Measurements from ENCODE around the gene ABCC6.
"Not testable (repeated sequence)": the region's sequence is repeated elsewhere in the genome, so short reads cannot be mapped to it uniquely, and the experiment has no call there.

ABCC6 gene

GRCh38 chr16:16168431-16168830, 54.9 kb downstream of the ABCC6 start:
- Mint-ChIP-seq H3K4me1 (no peaks in the 10 kb centered on the region), H3K4me3 (no peak overlapping the region), H3K27me3 (peaks cover 10% of the 10 kb centered on the region), H3K36me3 (no peaks in the 10 kb centered on the region), H3K27ac (no peak overlapping the region), H3K9me3 (no peaks in the 10 kb centered on the region)
- no peak for DNase-seq (ENCODE audit: low spot score in 2 of 2)
- ATAC-seq (ENCODE audit: low read depth): no peak

GRCh38 chr16:16167927-16168326, 55.4 kb downstream of the ABCC6 start:
- no peaks in the 10 kb centered on the region for H3K4me1 Mint-ChIP-seq
- no peaks in the 10 kb centered on the region for H3K36me3 Mint-ChIP-seq
- peaks cover 10% of the 10 kb centered on the region for H3K27me3 Mint-ChIP-seq
- H3K27ac Mint-ChIP-seq: no peak overlapping the region
- DNase-seq (ENCODE audit: low spot score in 2 of 2) (no peak), ATAC-seq (ENCODE audit: low read depth) (no peak)
- no peaks in the 10 kb centered on the region for H3K9me3 Mint-ChIP-seq
- no peak overlapping the region for H3K4me3 Mint-ChIP-seq

DNA sequence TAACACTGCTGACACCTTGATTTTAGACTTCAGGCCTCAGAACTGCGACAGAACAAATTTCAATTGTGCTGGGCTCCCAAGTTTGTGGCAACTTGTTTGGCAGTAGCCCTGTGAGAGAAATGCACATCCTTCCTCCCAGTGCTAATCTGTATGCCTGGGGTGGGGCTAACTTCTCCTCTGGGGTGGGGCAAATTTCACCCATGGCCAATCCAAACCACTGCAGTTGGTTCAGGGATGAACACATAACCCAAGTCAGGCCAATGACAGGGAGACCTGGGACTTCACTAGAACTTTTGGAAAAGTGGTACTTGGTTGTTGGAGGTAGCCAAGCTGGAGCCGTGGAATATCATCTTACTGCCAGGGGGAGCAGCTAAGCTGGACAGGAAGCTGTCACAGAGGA, 56.3 kb downstream of the ABCC6 start:
- Mint-ChIP-seq H3K27me3 (peaks cover 11% of the 10 kb centered on the region), H3K27ac (no peak overlapping the region), H3K36me3 (no peaks in the 10 kb centered on the region), H3K9me3 (peaks cover under 1% of the 10 kb centered on the region), H3K4me3 (no peak overlapping the region), H3K4me1 (no peaks in the 10 kb centered on the region)
- no peak for ATAC-seq (ENCODE audit: low read depth)
- DNase-seq (ENCODE audit: low spot score in 2 of 2): no peak

DNA sequence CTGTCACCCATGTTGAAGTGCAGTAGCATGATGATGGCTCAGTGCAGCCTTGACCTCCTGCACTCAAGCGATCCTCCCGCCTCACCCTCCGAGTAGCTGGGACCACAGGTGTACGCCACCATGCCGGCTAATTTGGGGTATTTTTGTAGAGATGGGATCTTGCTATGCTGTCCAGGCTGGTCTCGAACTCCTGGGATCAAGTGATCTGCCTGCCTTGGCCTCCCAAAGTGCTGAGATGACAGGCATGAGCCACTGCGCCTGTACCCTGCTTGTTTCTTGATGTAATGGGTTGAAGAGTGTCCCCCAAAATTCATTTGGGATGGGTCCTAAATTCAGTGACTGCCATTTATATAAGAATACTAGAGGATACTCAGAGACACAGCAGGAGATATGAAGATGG, 57.2 kb downstream of the ABCC6 start:
- H3K4me1 Mint-ChIP-seq: no peaks in the 10 kb centered on the region
- no peak overlapping the region for H3K4me3 Mint-ChIP-seq
- peaks cover 12% of the 10 kb centered on the region for H3K27me3 Mint-ChIP-seq
- no peaks in the 10 kb centered on the region for H3K36me3 Mint-ChIP-seq
- DNase-seq (ENCODE audit: low spot score in 2 of 2): no peak
- H3K9me3 Mint-ChIP-seq: peaks cover 2% of the 10 kb centered on the region
- no peak overlapping the region for H3K27ac Mint-ChIP-seq
- ATAC-seq (ENCODE audit: low read depth): no peak

DNA sequence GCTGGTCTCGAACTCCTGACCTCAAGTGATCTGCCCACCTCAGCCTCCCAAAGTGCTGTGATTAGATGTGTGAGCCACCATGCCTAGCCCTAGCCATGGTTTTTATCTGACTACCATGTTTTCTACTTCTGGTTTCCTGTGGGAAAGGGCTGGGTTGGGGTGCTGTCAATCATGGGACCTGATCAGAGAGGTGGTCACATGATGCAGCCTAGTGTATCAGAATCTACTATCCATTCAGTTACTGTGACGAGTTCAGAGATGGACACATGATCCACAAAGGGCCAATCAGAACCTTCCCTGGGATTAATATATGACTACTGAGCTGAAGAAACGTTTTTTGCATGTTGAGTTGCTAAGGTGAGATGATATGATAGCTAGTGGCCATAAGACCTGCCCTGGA, 59.1 kb downstream of the ABCC6 start:
- H3K27me3 Mint-ChIP-seq: peaks cover 12% of the 10 kb centered on the region
- peaks cover 5% of the 10 kb centered on the region for H3K9me3 Mint-ChIP-seq
- no peak overlapping the region for H3K4me3 Mint-ChIP-seq
- no peaks in the 10 kb centered on the region for H3K4me1 Mint-ChIP-seq
- peaks cover 2% of the 10 kb centered on the region for H3K36me3 Mint-ChIP-seq
- DNase-seq (ENCODE audit: low spot score in 2 of 2) (no peak), ATAC-seq (ENCODE audit: low read depth) (no peak)
- no peak overlapping the region for H3K27ac Mint-ChIP-seq

- H3K9me3 Mint-ChIP-seq: peaks cover 6% of the 10 kb centered on the region
- peaks cover 9% of the 10 kb centered on the region for H3K27me3 Mint-ChIP-seq
- H3K4me3 Mint-ChIP-seq: no peak overlapping the region
- ATAC-seq (ENCODE audit: low read depth) (no peak), DNase-seq (ENCODE audit: low spot score in 2 of 2) (no peak)
- peaks cover 2% of the 10 kb centered on the region for H3K36me3 Mint-ChIP-seq
- H3K27ac Mint-ChIP-seq: no peak overlapping the region
- no peaks in the 10 kb centered on the region for H3K4me1 Mint-ChIP-seq
These were observed 59.7 kb downstream of the ABCC6 start for GRCh38 chr16:16163571-16163970.

DNA sequence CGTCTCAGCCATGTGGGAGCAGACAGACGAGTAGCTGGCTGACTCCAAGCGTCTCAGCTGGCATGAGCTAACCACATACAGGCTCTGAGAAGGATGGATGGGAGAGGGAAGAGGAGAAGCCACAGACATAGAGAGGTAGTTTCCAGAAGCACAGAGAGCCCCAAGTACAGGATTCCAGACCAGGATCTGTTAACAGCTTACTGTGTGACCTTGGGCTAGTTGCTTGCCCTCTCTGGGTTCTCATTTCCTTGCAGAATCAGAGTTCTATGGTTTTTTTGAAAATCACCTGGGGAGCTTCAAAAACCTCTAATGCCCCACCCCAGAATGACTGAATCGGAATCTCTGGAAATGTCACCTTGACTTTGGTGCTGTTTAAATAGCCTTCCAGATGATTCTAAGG, 60.2 kb downstream of the ABCC6 start:
- peaks cover 12% of the 10 kb centered on the region for H3K27me3 Mint-ChIP-seq
- H3K27ac Mint-ChIP-seq: no peak overlapping the region
- no peak for DNase-seq (ENCODE audit: low spot score in 2 of 2)
- no peak for ATAC-seq (ENCODE audit: low read depth)
- no peaks in the 10 kb centered on the region for H3K4me1 Mint-ChIP-seq
- no peak overlapping the region for H3K4me3 Mint-ChIP-seq
- H3K36me3 Mint-ChIP-seq: peaks cover 6% of the 10 kb centered on the region
- H3K9me3 Mint-ChIP-seq: peaks cover 11% of the 10 kb centered on the region

DNA sequence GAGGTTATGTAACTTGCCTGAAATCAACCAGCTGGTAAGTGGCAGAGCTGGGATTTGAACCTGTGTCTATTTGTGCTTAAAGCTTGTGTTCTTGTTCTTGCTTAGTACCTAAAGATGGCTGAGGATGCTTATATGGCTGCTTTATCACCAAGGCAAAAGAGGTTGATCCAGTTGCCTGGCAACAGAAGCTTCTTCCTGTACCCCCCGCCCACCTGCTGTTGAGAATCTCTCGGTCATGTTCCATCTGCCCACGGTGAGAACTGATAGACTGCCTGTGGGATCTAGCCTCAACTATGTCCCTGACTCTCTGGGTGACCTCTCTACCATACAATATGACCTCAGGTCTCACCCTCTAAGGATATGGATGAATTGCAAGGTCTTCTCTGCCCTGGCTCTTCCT, 60.7 kb downstream of the ABCC6 start:
- no peaks in the 10 kb centered on the region for H3K4me1 Mint-ChIP-seq
- ATAC-seq (ENCODE audit: low read depth) (no peak), DNase-seq (ENCODE audit: low spot score in 2 of 2) (no peak)
- peaks cover 6% of the 10 kb centered on the region for H3K36me3 Mint-ChIP-seq
- H3K9me3 Mint-ChIP-seq: peaks cover 11% of the 10 kb centered on the region
- H3K27ac Mint-ChIP-seq: no peak overlapping the region
- H3K27me3 Mint-ChIP-seq: peaks cover 12% of the 10 kb centered on the region
- no peak overlapping the region for H3K4me3 Mint-ChIP-seq

DNA sequence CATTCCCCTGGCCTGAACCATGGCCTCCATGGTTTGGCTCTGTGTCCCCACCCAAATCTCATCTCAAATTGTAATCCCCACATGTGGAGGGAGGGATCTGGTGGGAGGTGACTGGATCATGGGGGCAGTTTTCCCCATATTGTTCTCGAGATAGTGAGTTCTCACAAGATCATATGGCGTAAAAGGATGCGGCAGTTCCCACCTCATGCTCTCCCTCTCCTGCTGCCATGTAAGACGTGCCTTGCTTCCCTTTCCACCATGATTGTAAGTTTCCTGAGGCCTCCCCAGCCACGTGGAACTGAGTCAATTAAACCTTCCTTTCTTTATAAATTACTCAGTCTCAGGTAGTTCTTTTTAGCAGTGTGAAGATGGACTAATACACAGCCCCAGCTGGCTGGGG, 61.5 kb downstream of the ABCC6 start:
- H3K27ac Mint-ChIP-seq; ATAC-seq (ENCODE audit: low read depth); H3K36me3 Mint-ChIP-seq; H3K4me1 Mint-ChIP-seq; DNase-seq (ENCODE audit: low spot score in 2 of 2); H3K4me3 Mint-ChIP-seq: not testable (repeated sequence)
- peaks cover 14% of the 10 kb centered on the region for H3K9me3 Mint-ChIP-seq
- H3K27me3 Mint-ChIP-seq: peaks cover 12% of the 10 kb centered on the region

GRCh38 chr16:16161319-16161718, 62.0 kb downstream of the ABCC6 start:
- peaks cover 12% of the 10 kb centered on the region for H3K27me3 Mint-ChIP-seq
- peaks cover 14% of the 10 kb centered on the region for H3K9me3 Mint-ChIP-seq
- H3K4me3 Mint-ChIP-seq: no peak overlapping the region
- H3K36me3 Mint-ChIP-seq: peaks cover 6% of the 10 kb centered on the region
- ATAC-seq (ENCODE audit: low read depth) (no peak), DNase-seq (ENCODE audit: low spot score in 2 of 2) (no peak)
- no peaks in the 10 kb centered on the region for H3K4me1 Mint-ChIP-seq
- H3K27ac Mint-ChIP-seq: no peak overlapping the region

- H3K4me1 Mint-ChIP-seq: peaks cover 4% of the 10 kb centered on the region
- H3K9me3 Mint-ChIP-seq: peaks cover 16% of the 10 kb centered on the region
- ATAC-seq (ENCODE audit: low read depth) (no peak), DNase-seq (ENCODE audit: low spot score in 2 of 2) (no peak)
- H3K36me3 Mint-ChIP-seq: peaks cover 10% of the 10 kb centered on the region
- no peak overlapping the region for H3K4me3 Mint-ChIP-seq
- no peak overlapping the region for H3K27ac Mint-ChIP-seq
- peaks cover 18% of the 10 kb centered on the region for H3K27me3 Mint-ChIP-seq
These were observed 63.6 kb downstream of the ABCC6 start for GRCh38 chr16:16159662-16160061.

DNA sequence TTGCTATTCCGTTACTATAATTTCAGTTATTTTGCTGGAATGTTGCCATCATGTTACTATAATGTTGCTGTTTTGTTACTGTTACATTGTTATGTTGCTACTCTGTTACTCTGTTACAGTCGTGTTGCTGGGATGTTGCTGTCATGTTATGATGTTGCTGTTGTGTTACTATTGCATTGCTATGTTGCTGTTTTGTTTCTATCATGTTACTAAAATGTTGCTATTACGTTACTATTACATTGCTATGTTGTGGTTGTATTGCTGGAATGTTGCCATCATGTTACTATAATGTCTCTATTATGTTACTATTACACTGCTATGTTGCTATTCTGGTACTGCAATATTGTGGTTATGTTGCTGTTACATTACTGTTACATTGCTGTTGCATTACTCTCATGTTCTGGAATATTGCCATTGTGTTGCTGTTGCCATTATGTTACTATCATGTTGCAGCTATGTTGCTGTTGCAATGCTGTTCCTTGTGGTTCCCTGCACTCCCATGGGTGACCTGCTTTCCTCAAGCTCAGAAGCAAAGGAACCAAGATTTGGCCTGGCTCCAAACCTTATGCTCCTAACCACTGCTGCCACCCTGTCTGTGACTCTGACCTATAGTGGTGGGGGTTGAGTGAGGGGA, 64.4 kb downstream of the ABCC6 start:
- Mint-ChIP-seq H3K4me3 (no peak overlapping the region), H3K36me3 (peaks cover 10% of the 10 kb centered on the region), H3K9me3 (peaks cover 16% of the 10 kb centered on the region), H3K27ac (no peak overlapping the region), H3K4me1 (peaks cover 4% of the 10 kb centered on the region), H3K27me3 (peaks cover 13% of the 10 kb centered on the region)
- DNase-seq (ENCODE audit: low spot score in 2 of 2): no peak
- no peak for ATAC-seq (ENCODE audit: low read depth)

- Mint-ChIP-seq H3K27ac (no peak overlapping the region), H3K4me3 (no peak overlapping the region), H3K36me3 (peaks cover 10% of the 10 kb centered on the region), H3K27me3 (peaks cover 13% of the 10 kb centered on the region), H3K4me1 (peaks cover 4% of the 10 kb centered on the region), H3K9me3 (peaks cover 16% of the 10 kb centered on the region)
- ATAC-seq (ENCODE audit: low read depth) (no peak), DNase-seq (ENCODE audit: low spot score in 2 of 2) (no peak)
These were observed 65.1 kb downstream of the ABCC6 start for GRCh38 chr16:16158082-16158658.

GRCh38 chr16:16157166-16157565, 66.1 kb downstream of the ABCC6 start:
- Mint-ChIP-seq H3K27me3 (peaks cover 13% of the 10 kb centered on the region), H3K4me1 (peaks cover 4% of the 10 kb centered on the region), H3K27ac (no peak overlapping the region), H3K36me3 (peaks cover 10% of the 10 kb centered on the region), H3K9me3 (peaks cover 16% of the 10 kb centered on the region), H3K4me3 (no peak overlapping the region)
- ATAC-seq (ENCODE audit: low read depth) (no peak), DNase-seq (ENCODE audit: low spot score in 2 of 2) (no peak)

- ATAC-seq (ENCODE audit: low read depth): no peak
- Mint-ChIP-seq H3K27me3 (peaks cover 9% of the 10 kb centered on the region), H3K4me1 (peaks cover 5% of the 10 kb centered on the region), H3K36me3 (peaks cover 10% of the 10 kb centered on the region), H3K27ac (no peak overlapping the region), H3K9me3 (peaks cover 14% of the 10 kb centered on the region), H3K4me3 (no peak overlapping the region)
- DNase-seq (ENCODE audit: low spot score in 2 of 2): no peak
These were observed 68.1 kb downstream of the ABCC6 start for GRCh38 chr16:16155234-16155633.
